ENCODE measurements around the gene GIT2. TPM values are rescaled to one million over a fixed set of nuclear protein-coding genes. Genes with fewer than 3 reads are reported as not detected.

The GIT2 gene
- total and polyA plus RNA-seq, 2 of the 8 experiments (the other 6 are each of a cell fraction or from before 2014, with no cell fraction given): 9.6 to 20.7 TPM

DNA sequence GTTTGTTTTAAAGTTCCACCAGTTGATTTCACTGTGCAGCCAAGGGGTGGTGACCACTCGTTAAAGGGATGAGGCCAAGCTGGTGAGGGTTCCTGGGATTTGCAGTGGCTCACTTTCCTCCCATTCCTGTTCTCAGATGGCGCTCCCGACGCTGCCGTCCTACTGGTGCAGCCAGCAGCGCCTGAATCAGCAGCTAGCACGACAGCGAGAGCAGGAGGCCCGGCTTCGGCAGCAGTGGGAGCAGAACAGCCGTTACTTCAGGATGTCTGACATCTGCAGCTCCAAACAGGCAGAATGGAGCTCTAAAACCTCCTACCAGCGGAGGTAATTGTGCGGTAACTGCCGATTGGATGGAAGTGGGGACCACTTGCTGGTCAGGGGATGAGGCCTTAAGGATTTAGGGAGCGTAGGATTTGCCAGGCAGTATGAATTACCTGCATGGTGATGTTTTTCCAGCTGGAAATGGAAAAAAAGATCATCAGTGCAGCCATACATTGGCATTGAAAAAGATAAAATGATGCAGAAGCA, 93.2 kb downstream of the GIT2 start:
- Histone ChIP-seq H2AFZ (ENCODE audit: low read length) (no peak overlapping the region), H4K5ac (ENCODE audit: insufficient read length, low read depth, low read length) (no peak overlapping the region), H3K23ac (ENCODE audit: insufficient read length) (no peak overlapping the region), H2BK20ac (ENCODE audit: low read length) (no peak overlapping the region), H3K9me3 (ENCODE audit: insufficient read depth in 2 of 2, low read depth in 1 of 2, low read length in 1 of 2) (no peaks in the 10 kb centered on the region), H3K4me1 (replicated peaks in 1 of 4; ENCODE audit: control insufficient read depth in 3 of 4, insufficient read depth in 4 of 4, low read length in 3 of 4) (peaks cover 0 to 10% (median 2%) of the 10 kb centered on the region in 4 experiments; a peak in 3 of 7 replicates), H3K23me2 (ENCODE audit: low read depth, low read length) (peaks cover 8% of the 10 kb centered on the region), H3K27ac (ENCODE audit: low read depth, low read length) (no peak overlapping the region), H4K20me1 (replicated peaks in 1 of 2; ENCODE audit: control insufficient read depth in 1 of 2, insufficient read depth in 2 of 2, low read length in 2 of 2) (peaks cover 0 to 6% of the 10 kb centered on the region in 2 experiments), H4K91ac (replicated peaks; ENCODE audit: insufficient read length, low read length) (no peak overlapping the region), H2BK15ac (ENCODE audit: low read length) (no peak overlapping the region), H3K4me2 (ENCODE audit: insufficient read depth in 1 of 2, low read depth in 2 of 2, low read length in 2 of 2) (no peak overlapping the region), H3K4me3 (ENCODE audit: extremely low read depth in 1 of 4, insufficient read depth in 2 of 4, low read depth in 3 of 4, low read length in 4 of 4) (no peak overlapping the region), H2AK5ac (ENCODE audit: low read depth, low read length) (no peak overlapping the region), H3K79me2 (ENCODE audit: control insufficient read depth in 1 of 2, insufficient read depth in 2 of 2, low read length in 2 of 2) (no peaks in the 10 kb centered on the region), H4K8ac (ENCODE audit: extremely low read depth, insufficient read depth, low read length) (no peak overlapping the region), H3K18ac (ENCODE audit: extremely low read depth, low read length) (no peak overlapping the region), H2BK12ac (ENCODE audit: low read depth, low read length) (no peak overlapping the region), H2BK5ac (ENCODE audit: low read depth, low read length) (no peak overlapping the region), H3K56ac (replicated peaks; ENCODE audit: insufficient read length, low read depth, low read length) (no peak overlapping the region), H3K36me3 (ENCODE audit: control insufficient read depth in 2 of 4, insufficient read depth in 4 of 4, low read length in 3 of 4) (peaks cover 0 to 6% (median 2%) of the 10 kb centered on the region in 4 experiments; a peak in 2 of 8 replicates), H3K9ac (replicated peaks in 1 of 4; ENCODE audit: extremely low read depth in 1 of 4, low read depth in 3 of 4, low read length in 3 of 4) (no peak overlapping the region), H2BK120ac (replicated peaks; ENCODE audit: low read depth, low read length) (no peak overlapping the region), H3K4ac (replicated peaks; ENCODE audit: insufficient read length, low read depth, low read length) (no peak overlapping the region), H3K14ac (ENCODE audit: insufficient read length) (no peak overlapping the region), H3K27me3 (replicated peaks in 1 of 4; ENCODE audit: control insufficient read depth in 3 of 4, extremely low read depth in 1 of 4, insufficient read depth in 3 of 4, low read length in 3 of 4) (peaks cover 40 to 85% (median 74%) of the 10 kb centered on the region in 4 experiments), H3K79me1 (ENCODE audit: low read depth, low read length) (no peaks in the 10 kb centered on the region)
- no peak for DNase-seq (ENCODE audit: low read depth in 1 of 2, low spot score in 2 of 2)
- FAIRE-seq: no peak
- ChIA-PET POLR2A (ENCODE audit: partially characterized antibody) (no interaction called here), CTCF (ENCODE audit: partially characterized antibody) (interaction anchor here (1.0 to 5.5 kb wide), 3 partner anchors 8 to 49 kb away, joined by 3 to 39 read pairs (median 4); no protein-coding TSS in a partner anchor)
- TF ChIP-seq PHF8 (conservative IDR thresholded peaks at IDR 0.05; ENCODE audit: low read depth, low read length) (no peak), POLR2AphosphoS5 (IDR thresholded peaks at IDR 0.05; ENCODE audit: low read depth, low read length) (no peak), SP1 (IDR thresholded peaks at IDR 0.05; ENCODE audit: low read depth, low read length) (no peak), EZH2 (IDR thresholded peaks at IDR 0.05; ENCODE audit: low read depth, low read length, severe bottlenecking) (no peak), ZNF274 (IDR thresholded peaks at IDR 0.05; ENCODE audit: borderline replicate concordance, extremely low read depth, low read length) (no peak), POLR2A (IDR thresholded peaks at IDR 0.05; ENCODE audit: control extremely low read depth in 1 of 2, low read depth in 2 of 2, low read length in 2 of 2) (no peak), TBP (IDR thresholded peaks at IDR 0.05; ENCODE audit: low read depth, low read length) (no peak), CBX5 (IDR thresholded peaks at IDR 0.05; ENCODE audit: low read depth, low read length) (no peak), CHD2 (IDR thresholded peaks at IDR 0.05; ENCODE audit: low read length) (no peak), SP4 (IDR thresholded peaks at IDR 0.05; ENCODE audit: low read length) (no peak), SAP30 (IDR thresholded peaks at IDR 0.05; ENCODE audit: insufficient read depth, insufficient replicate concordance, low read length) (no peak), RFX5 (IDR thresholded peaks at IDR 0.05; ENCODE audit: borderline replicate concordance, low read depth, low read length) (no peak)
- WGBS, 2 experiments (ENCODE audit: extremely low coverage in 1 of 2, insufficient coverage in 1 of 2, insufficient read length in 1 of 2, insufficient replicate concordance in 2 of 2, low coverage in 1 of 2, low lambda C conversion rate in 2 of 2, missing lambda C conversion rate in 1 of 2): 69% methylated on average over 15 of the region's 15 CpGs; no CpG with 5 or more reads in 1 of the 2 experiments
